ENCODE results near the gene SDCBP2.

SDCBP2 gene

GRCh38 chr20:1371202-1371782 is 42.4 kb upstream of the SDCBP2 start (continued):
- TF ChIP-seq ZC3H10 (CRISPR knock-in tag; IDR thresholded peaks at IDR 0.05): no peak
- TF ChIP-seq, protein P1, sequence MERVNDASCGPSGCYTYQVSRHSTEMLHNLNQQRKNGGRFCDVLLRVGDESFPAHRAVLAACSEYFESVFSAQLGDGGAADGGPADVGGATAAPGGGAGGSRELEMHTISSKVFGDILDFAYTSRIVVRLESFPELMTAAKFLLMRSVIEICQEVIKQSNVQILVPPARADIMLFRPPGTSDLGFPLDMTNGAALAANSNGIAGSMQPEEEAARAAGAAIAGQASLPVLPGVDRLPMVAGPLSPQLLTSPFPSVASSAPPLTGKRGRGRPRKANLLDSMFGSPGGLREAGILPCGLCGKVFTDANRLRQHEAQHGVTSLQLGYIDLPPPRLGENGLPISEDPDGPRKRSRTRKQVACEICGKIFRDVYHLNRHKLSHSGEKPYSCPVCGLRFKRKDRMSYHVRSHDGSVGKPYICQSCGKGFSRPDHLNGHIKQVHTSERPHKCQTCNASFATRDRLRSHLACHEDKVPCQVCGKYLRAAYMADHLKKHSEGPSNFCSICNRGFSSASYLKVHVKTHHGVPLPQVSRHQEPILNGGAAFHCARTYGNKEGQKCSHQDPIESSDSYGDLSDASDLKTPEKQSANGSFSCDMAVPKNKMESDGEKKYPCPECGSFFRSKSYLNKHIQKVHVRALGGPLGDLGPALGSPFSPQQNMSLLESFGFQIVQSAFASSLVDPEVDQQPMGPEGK (CRISPR knock-in tag; IDR thresholded peaks at IDR 0.05; ENCODE audit: borderline replicate concordance): no peak

DNA sequence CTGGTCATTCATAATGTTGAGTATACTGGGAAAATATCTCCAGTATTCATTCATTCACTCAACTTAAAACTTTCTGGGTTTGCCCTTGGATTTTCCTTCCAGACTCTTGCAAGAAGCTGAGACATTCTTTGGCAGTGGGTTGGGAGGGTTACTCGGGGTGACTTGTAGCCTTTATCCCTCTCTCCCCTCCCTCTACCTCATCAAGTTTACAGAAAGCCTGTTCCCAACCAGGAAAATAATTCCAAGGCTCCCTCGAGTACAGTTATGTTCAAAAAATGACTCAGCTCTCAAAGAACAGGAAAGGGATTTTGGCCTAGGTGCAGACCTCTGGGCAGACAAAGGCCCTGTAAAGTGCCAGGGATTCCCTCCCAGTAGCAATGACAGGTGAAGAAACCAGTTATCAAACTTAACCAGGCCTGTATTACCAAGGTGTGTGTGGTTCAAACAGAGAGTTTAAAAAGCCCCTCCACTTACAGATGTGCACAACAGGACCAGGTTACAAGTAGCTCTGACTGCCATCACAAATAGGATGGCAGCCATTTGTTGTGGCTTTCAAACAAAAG is 41.7 kb upstream of the SDCBP2 start:
- TF ChIP-seq, protein P2, sequence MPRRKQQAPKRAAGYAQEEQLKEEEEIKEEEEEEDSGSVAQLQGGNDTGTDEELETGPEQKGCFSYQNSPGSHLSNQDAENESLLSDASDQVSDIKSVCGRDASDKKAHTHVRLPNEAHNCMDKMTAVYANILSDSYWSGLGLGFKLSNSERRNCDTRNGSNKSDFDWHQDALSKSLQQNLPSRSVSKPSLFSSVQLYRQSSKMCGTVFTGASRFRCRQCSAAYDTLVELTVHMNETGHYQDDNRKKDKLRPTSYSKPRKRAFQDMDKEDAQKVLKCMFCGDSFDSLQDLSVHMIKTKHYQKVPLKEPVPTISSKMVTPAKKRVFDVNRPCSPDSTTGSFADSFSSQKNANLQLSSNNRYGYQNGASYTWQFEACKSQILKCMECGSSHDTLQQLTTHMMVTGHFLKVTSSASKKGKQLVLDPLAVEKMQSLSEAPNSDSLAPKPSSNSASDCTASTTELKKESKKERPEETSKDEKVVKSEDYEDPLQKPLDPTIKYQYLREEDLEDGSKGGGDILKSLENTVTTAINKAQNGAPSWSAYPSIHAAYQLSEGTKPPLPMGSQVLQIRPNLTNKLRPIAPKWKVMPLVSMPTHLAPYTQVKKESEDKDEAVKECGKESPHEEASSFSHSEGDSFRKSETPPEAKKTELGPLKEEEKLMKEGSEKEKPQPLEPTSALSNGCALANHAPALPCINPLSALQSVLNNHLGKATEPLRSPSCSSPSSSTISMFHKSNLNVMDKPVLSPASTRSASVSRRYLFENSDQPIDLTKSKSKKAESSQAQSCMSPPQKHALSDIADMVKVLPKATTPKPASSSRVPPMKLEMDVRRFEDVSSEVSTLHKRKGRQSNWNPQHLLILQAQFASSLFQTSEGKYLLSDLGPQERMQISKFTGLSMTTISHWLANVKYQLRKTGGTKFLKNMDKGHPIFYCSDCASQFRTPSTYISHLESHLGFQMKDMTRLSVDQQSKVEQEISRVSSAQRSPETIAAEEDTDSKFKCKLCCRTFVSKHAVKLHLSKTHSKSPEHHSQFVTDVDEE (CRISPR knock-in tag; IDR thresholded peaks at IDR 0.05): no peak
- TF ChIP-seq RARB (CRISPR knock-in tag; IDR thresholded peaks at IDR 0.05) (no peak), GLIS3 (CRISPR knock-in tag; IDR thresholded peaks at IDR 0.05) (no peak), ISL1 (CRISPR knock-in tag; IDR thresholded peaks at IDR 0.05) (no peak), SNAI2 (CRISPR knock-in tag; IDR thresholded peaks at IDR 0.05) (no peak), ZNF8 (CRISPR knock-in tag; IDR thresholded peaks at IDR 0.05) (no peak), TOX (CRISPR knock-in tag; IDR thresholded peaks at IDR 0.05; ENCODE audit: borderline replicate concordance) (no peak), BACH2 (CRISPR knock-in tag; IDR thresholded peaks at IDR 0.05; ENCODE audit: borderline replicate concordance) (no peak), ZFP3 (CRISPR knock-in tag; IDR thresholded peaks at IDR 0.05) (no peak), ESRRG (CRISPR knock-in tag; IDR thresholded peaks at IDR 0.05) (no peak), TCF4 (CRISPR knock-in tag; IDR thresholded peaks at IDR 0.05; ENCODE audit: borderline replicate concordance) (no peak), ZC3H10 (CRISPR knock-in tag; IDR thresholded peaks at IDR 0.05) (no peak)
- TF ChIP-seq, protein P1 (CRISPR knock-in tag; IDR thresholded peaks at IDR 0.05; ENCODE audit: borderline replicate concordance): no peak
- TF ChIP-seq, protein P3, sequence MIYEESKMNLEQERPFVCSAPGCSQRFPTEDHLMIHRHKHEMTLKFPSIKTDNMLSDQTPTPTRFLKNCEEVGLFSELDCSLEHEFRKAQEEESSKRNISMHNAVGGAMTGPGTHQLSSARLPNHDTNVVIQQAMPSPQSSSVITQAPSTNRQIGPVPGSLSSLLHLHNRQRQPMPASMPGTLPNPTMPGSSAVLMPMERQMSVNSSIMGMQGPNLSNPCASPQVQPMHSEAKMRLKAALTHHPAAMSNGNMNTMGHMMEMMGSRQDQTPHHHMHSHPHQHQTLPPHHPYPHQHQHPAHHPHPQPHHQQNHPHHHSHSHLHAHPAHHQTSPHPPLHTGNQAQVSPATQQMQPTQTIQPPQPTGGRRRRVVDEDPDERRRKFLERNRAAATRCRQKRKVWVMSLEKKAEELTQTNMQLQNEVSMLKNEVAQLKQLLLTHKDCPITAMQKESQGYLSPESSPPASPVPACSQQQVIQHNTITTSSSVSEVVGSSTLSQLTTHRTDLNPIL (CRISPR knock-in tag; IDR thresholded peaks at IDR 0.05; ENCODE audit: low read depth): no peak
- peak; percentile 4; the same call in 2 of the 3 replicates for ATAC-seq

GRCh38 chr20:1369970-1370369 is 41.0 kb upstream of the SDCBP2 start:
- TF ChIP-seq BACH2 (CRISPR knock-in tag; IDR thresholded peaks at IDR 0.05; ENCODE audit: borderline replicate concordance) (no peak), ISL1 (CRISPR knock-in tag; IDR thresholded peaks at IDR 0.05) (no peak), ZNF565 (CRISPR knock-in tag; conservative IDR thresholded peaks at IDR 0.05; ENCODE audit: low read depth) (no peak)
- ATAC-seq: no peak

DNA sequence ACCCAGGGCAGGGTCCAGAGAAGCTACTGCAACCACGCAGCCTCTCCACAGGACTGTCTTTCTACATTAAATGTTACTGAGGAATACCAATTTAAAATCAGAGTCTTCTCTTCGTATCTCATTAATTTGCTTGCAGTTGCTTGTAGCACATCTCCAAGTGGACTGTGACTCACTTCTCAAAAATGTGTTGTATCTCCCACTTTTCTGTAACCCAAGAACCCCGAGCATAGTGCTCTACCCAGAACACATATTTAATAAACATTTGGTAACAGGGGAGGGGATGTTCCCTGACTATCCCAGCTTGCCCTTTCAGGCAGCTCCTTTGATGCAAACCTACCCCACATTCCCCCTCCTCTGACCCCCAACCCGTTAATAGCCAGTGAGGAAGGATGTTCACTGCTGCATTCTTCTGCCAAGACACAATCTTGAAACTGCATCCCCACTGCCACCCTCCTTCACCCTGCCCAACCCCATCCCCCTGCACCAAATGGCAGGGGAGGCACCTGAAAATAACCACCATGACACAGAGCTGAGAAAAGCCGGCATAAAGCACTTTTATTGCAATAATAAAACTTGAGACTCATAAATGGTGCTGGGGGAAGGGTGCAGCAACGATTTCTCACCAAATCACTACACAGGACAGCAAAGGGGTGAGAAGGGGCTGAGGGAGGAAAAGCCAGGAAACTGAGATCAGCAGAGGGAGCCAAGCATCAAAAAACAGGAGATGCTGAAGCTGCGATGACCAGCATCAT is 39.7 kb upstream of the SDCBP2 start:
- peak; percentile 74 for ATAC-seq
- TF ChIP-seq CSDC2 (CRISPR knock-in tag; IDR thresholded peaks at IDR 0.05) (no peak), ISL1 (CRISPR knock-in tag; IDR thresholded peaks at IDR 0.05) (no peak), PPARA (CRISPR knock-in tag; IDR thresholded peaks at IDR 0.05; ENCODE audit: borderline replicate concordance) (no peak), TOX (CRISPR knock-in tag; IDR thresholded peaks at IDR 0.05; ENCODE audit: borderline replicate concordance) (no peak), BACH2 (CRISPR knock-in tag; IDR thresholded peaks at IDR 0.05; ENCODE audit: borderline replicate concordance) (no peak)
